HCT116 (cell line): ENCODE data around the gene OR4P4. TPM values are rescaled to one million over a fixed set of nuclear protein-coding genes. Genes with fewer than 3 reads are reported as not detected.

ENCODE experiments used
- ATAC-seq: fragments of 200-7000 bp; cut with Tn5 transposase; 2 replicates; pipeline ENCODE4 v1.9.1; 2020; ENCODE audit warnings: mild to moderate bottlenecking, moderate library complexity
- BruUV-seq: library from RNA; stranded (reverse); fragments of 400-500 nt; replicated peaks from 2 replicates; lab custom pipeline; 2021; lab: Mats Ljungman, UMichigan
- CTCF ChIA-PET: fragments of 300-600 bp; sonication (Branson Sonifier 250); formaldehyde crosslinking; loops from one replicate; lab custom pipeline; 2021; ENCODE audit warnings: antibody characterized with exemption; lab: Charles Lee
- POLR2A ChIA-PET: fragments of 300-600, 350-600 bp; sonication (Branson Sonifier 250); formaldehyde crosslinking; loops from one replicate; lab custom pipeline; 2021; ENCODE audit warnings: antibody characterized with exemption; lab: Charles Lee
- RAD21 ChIA-PET, 2 experiments: fragments of 300-600 bp; sonication (Branson Sonifier 250); formaldehyde crosslinking; loops; one replicate each; lab custom pipeline; 2023; ENCODE audit warnings: low total read pairs in 2 of 2; ENCODE audit not compliant: uncharacterized antibody in 2 of 2, unreplicated experiment in 2 of 2, low non-redundant PET in 1 of 2; lab: Charles Lee
- DNase-seq: peaks from one replicate; pipeline ENCODE4 v3.0.0-alpha.2; 2010; ENCODE audit warnings: low read depth, low spot score
- H2AFZ ChIP-seq: fragments of 200-600 bp; shearing (Covaris generic), sonication (generic); 2 replicates; pipeline ENCODE4 v1.6.1; 2017; ENCODE audit warnings: low read depth, mixed run types, mixed read lengths, antibody characterized with exemption, low read length; ENCODE audit not compliant: poor library complexity, severe bottlenecking
- H3K27ac ChIP-seq: 2 replicates; pipeline ENCODE4 v1.5.1; 2012; ENCODE audit warnings: low read depth, low read length
- H3K27me3 ChIP-seq: fragments of 200-600 bp; sonication (generic); 2 replicates; pipeline ENCODE4 v1.6.1; 2016; ENCODE audit warnings: mixed run types, low read length, mixed read lengths; ENCODE audit not compliant: insufficient read depth
- H3K36me3 ChIP-seq, 2 experiments: fragments of 200-500 bp in 1 of 2; fragments of 200-600 bp in 1 of 2; sonication (Bioruptor generic) in 1 of 2; sonication (generic) in 1 of 2; 2 replicates each; pipeline versions ENCODE4 v1.5.1 to v1.6.1; 2014 to 2016; ENCODE audit warnings: low read length in 2 of 2, inconsistent platforms in 1 of 2, mixed read lengths in 1 of 2, mixed run types in 1 of 2; ENCODE audit not compliant: insufficient read depth in 2 of 2, control insufficient read depth in 1 of 2
- H3K4me1 ChIP-seq, 2 experiments: fragments of 200-600 bp in 1 of 2; sonication (generic) in 1 of 2; 2 replicates each; pipeline versions ENCODE4 v1.5.1 to v1.6.1; 2012 to 2017; ENCODE audit warnings: low read length in 2 of 2, inconsistent platforms in 1 of 2, mild to moderate bottlenecking in 1 of 2, mixed read lengths in 1 of 2, mixed run types in 1 of 2, moderate library complexity in 1 of 2; ENCODE audit not compliant: insufficient read depth in 2 of 2, control insufficient read depth in 1 of 2
- H3K4me2 ChIP-seq: fragments of 200-600 bp; sonication (generic); 2 replicates; pipeline ENCODE4 v1.6.1; 2017; ENCODE audit warnings: mixed run types, low read length, mixed read lengths
- H3K4me3 ChIP-seq, 2 experiments: fragments of 200-600 bp in 1 of 2; sonication (generic) in 1 of 2; replicated peaks in 1 of 2; 2 replicates each; pipeline ENCODE4 v1.5.1; 2011 to 2016; ENCODE audit warnings: low read length in 2 of 2, control low read depth in 1 of 2, low read depth in 1 of 2, mild to moderate bottlenecking in 1 of 2, mixed read lengths in 1 of 2, mixed run types in 1 of 2
- H3K79me2 ChIP-seq: fragments of 200-600 bp; sonication (generic); 2 replicates; pipeline ENCODE4 v1.6.1; 2017; ENCODE audit warnings: mild to moderate bottlenecking, mixed run types, low read length, moderate library complexity, mixed read lengths; ENCODE audit not compliant: insufficient read depth
- H3K9ac ChIP-seq: fragments of 200-600 bp; sonication (generic); 2 replicates; pipeline ENCODE4 v1.6.1; 2016; ENCODE audit warnings: low read length, mixed read lengths
- H3K9me2 ChIP-seq: fragments of 200-600 bp; sonication (generic), shearing (Covaris generic); 2 replicates; pipeline ENCODE4 v1.6.1; 2017; ENCODE audit warnings: mixed run types, mild to moderate bottlenecking, moderate library complexity; ENCODE audit not compliant: insufficient read depth
- H3K9me3 ChIP-seq, 2 experiments: fragments of 200-500 bp in 1 of 2; fragments of 200-600 bp in 1 of 2; sonication (Bioruptor generic) in 1 of 2; sonication (generic) in 1 of 2; 2 replicates each; pipeline ENCODE4 v1.6.1; 2014 to 2017; ENCODE audit warnings: low read length in 2 of 2, mixed read lengths in 2 of 2, inconsistent platforms in 1 of 2, low read depth in 1 of 2, mild to moderate bottlenecking in 1 of 2, mixed run types in 1 of 2, moderate library complexity in 1 of 2; ENCODE audit not compliant: control insufficient read depth in 1 of 2, insufficient read depth in 1 of 2
- H4K20me1 ChIP-seq: fragments of 200-600 bp; sonication (generic), shearing (Covaris generic); 2 replicates; pipeline ENCODE4 v1.6.1; 2017; ENCODE audit warnings: mixed run types, mild to moderate bottlenecking, moderate library complexity; ENCODE audit not compliant: insufficient read depth
- ATF3 ChIP-seq: IDR thresholded peaks from 2 replicates; pipeline ENCODE4 v1.6.1; 2012
- EGR1 ChIP-seq: IDR thresholded peaks from 2 replicates; pipeline ENCODE4 v1.6.1; 2012; ENCODE audit warnings: low read depth
- EZH2 ChIP-seq: fragments of 200-600 bp; sonication (generic); IDR thresholded peaks from 2 replicates; pipeline ENCODE4 v1.6.1; 2017; ENCODE audit warnings: antibody characterized with exemption, mixed run types
- FOSL1 ChIP-seq: IDR thresholded peaks from 2 replicates; pipeline ENCODE4 v1.6.1; 2012; ENCODE audit warnings: low read depth
- POLR2A ChIP-seq: IDR thresholded peaks from 2 replicates; pipeline ENCODE4 v1.7.0; 2011; ENCODE audit warnings: borderline replicate concordance; ENCODE audit not compliant: insufficient read depth, insufficient read length; ENCODE audit errors: extremely low read depth
- POLR2AphosphoS5 ChIP-seq: IDR thresholded peaks from 2 replicates; pipeline ENCODE4 v1.6.1; 2011; ENCODE audit warnings: mild to moderate bottlenecking, low read depth, low read length, moderate library complexity
- REST ChIP-seq: IDR thresholded peaks from 2 replicates; pipeline ENCODE4 v1.6.1; 2012; ENCODE audit warnings: low read depth
- SIN3A ChIP-seq: IDR thresholded peaks from 2 replicates; pipeline ENCODE4 v1.6.1; 2012; ENCODE audit warnings: low read depth
- SRF ChIP-seq: IDR thresholded peaks from 2 replicates; pipeline ENCODE4 v1.6.1; 2012; ENCODE audit warnings: low read depth
- YY1 ChIP-seq: IDR thresholded peaks from 2 replicates; pipeline ENCODE4 v1.6.1; 2011; ENCODE audit warnings: low read length, low read depth, moderate library complexity, mild to moderate bottlenecking; ENCODE audit not compliant: insufficient replicate concordance; ENCODE audit errors: extremely low read depth
- intact Hi-C: fragments of 100-400 bp; cut with micrococcal nuclease; formaldehyde crosslinking; loops from 2 replicates; pipeline ENCODE4 v1.10.0; 2022
- total RNA-seq: library from RNA; stranded (reverse); gene quantifications from one replicate; pipeline ENCODE4 v1.2.1, GENCODE V29; 2021; ENCODE audit not compliant: unreplicated experiment
- TF ChIP-seq, protein P1 (sequence below), 3 experiments: fragments of 200-600 bp in 1 of 3; sonication (generic) in 1 of 3; IDR thresholded peaks in 2 of 3; conservative IDR thresholded peaks in 1 of 3; 2 replicates each; pipeline ENCODE4 v1.5.1; 2012 to 2017; ENCODE audit warnings: low read depth in 2 of 3, low read length in 2 of 3, antibody characterized with exemption in 1 of 3, borderline replicate concordance in 1 of 3, control low read depth in 1 of 3, mild to moderate bottlenecking in 1 of 3, mixed read lengths in 1 of 3, mixed run types in 1 of 3, moderate library complexity in 1 of 3; ENCODE audit not compliant: insufficient read depth in 1 of 3

OR4P4 gene
- total RNA-seq, 1 experiment from 2014 or later = not detected

GRCh38 chr11:55658608-55659007, 23.7 kb downstream of the OR4P4 start:
- no peak for DNase-seq
- Histone ChIP-seq H3K27me3 (no peaks in the 10 kb centered on the region), H3K4me1 (no peaks in the 10 kb centered on the region), H3K36me3 (no peaks in the 10 kb centered on the region), H3K9ac (no peak overlapping the region), H3K4me2 (no peak overlapping the region), H2AFZ (no peak overlapping the region), H3K9me2 (no peaks in the 10 kb centered on the region), H4K20me1 (no peaks in the 10 kb centered on the region), H3K79me2 (no peaks in the 10 kb centered on the region), H3K27ac (no peak overlapping the region), H3K4me3 (no peak overlapping the region), H3K9me3 (peaks cover 7 to 18% of the 10 kb centered on the region in 2 experiments; a peak in 2 of 4 replicates)
- TF ChIP-seq FOSL1 (no peak), REST (no peak), POLR2A (no peak), ATF3 (no peak), POLR2AphosphoS5 (no peak), EGR1 (no peak), YY1 (no peak), SRF (no peak), EZH2 (no peak), SIN3A (no peak)
- TF ChIP-seq, protein P1, sequence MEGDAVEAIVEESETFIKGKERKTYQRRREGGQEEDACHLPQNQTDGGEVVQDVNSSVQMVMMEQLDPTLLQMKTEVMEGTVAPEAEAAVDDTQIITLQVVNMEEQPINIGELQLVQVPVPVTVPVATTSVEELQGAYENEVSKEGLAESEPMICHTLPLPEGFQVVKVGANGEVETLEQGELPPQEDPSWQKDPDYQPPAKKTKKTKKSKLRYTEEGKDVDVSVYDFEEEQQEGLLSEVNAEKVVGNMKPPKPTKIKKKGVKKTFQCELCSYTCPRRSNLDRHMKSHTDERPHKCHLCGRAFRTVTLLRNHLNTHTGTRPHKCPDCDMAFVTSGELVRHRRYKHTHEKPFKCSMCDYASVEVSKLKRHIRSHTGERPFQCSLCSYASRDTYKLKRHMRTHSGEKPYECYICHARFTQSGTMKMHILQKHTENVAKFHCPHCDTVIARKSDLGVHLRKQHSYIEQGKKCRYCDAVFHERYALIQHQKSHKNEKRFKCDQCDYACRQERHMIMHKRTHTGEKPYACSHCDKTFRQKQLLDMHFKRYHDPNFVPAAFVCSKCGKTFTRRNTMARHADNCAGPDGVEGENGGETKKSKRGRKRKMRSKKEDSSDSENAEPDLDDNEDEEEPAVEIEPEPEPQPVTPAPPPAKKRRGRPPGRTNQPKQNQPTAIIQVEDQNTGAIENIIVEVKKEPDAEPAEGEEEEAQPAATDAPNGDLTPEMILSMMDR (IDR thresholded peaks at IDR 0.05 in 2 of 3, conservative IDR thresholded peaks at IDR 0.05 in 1 of 3; ENCODE audit: borderline replicate concordance in 1 of 3, insufficient read depth in 1 of 3, low read depth in 2 of 3, low read length in 2 of 3) = no peak
- intact Hi-C loops = no loop called here
- no TSS peak for BruUV-seq
- POLR2A ChIA-PET = no interaction called here
- RAD21 ChIA-PET = no interaction called here
- no peak for ATAC-seq
- CTCF ChIA-PET = no interaction called here
